22Rv1 (cell line): ENCODE data around the gene ADCY7.

Experiments used
- ZFX ChIP-seq: fragments of 450-650 bp; IDR thresholded peaks from 2 replicates; pipeline ENCODE4 v1.6.1; 2017; ENCODE audit warnings: antibody characterized with exemption, borderline replicate concordance
- TF ChIP-seq, protein P1 (sequence below): fragments of 450-650 bp; IDR thresholded peaks from 2 replicates; pipeline ENCODE4 v1.5.1; 2017; ENCODE audit warnings: mild to moderate bottlenecking

DNA sequence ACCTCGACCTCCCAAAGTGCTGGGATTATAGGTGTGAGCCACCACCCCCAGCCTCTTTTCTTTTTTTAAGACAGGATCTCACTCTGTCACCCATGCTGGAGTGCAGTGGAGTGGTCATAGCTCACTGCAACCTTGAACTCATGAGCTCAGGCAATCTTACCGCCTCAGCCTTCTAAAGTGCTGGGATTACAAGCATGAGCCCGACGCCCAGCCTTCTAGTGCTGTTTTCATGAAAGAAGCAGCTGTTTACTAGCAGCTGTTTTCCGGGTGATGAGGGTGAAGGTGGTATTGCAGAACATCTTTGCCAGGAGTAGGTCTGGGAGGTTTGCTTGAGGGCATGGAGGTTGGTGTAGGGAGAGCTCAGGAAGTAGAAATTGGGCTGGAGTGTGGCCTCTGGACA lies 2.0 kb downstream of the ADCY7 start:
- TF ChIP-seq, protein P1, sequence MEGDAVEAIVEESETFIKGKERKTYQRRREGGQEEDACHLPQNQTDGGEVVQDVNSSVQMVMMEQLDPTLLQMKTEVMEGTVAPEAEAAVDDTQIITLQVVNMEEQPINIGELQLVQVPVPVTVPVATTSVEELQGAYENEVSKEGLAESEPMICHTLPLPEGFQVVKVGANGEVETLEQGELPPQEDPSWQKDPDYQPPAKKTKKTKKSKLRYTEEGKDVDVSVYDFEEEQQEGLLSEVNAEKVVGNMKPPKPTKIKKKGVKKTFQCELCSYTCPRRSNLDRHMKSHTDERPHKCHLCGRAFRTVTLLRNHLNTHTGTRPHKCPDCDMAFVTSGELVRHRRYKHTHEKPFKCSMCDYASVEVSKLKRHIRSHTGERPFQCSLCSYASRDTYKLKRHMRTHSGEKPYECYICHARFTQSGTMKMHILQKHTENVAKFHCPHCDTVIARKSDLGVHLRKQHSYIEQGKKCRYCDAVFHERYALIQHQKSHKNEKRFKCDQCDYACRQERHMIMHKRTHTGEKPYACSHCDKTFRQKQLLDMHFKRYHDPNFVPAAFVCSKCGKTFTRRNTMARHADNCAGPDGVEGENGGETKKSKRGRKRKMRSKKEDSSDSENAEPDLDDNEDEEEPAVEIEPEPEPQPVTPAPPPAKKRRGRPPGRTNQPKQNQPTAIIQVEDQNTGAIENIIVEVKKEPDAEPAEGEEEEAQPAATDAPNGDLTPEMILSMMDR = no peak
- no peak for TF ChIP-seq ZFX
